ENCODE results near the gene IQGAP3. TPM values are rescaled to one million over a fixed set of nuclear protein-coding genes. Genes with fewer than 3 reads are reported as not detected.

Gene IQGAP3
- total RNA-seq, 6 donors from 2014 or later, result under 0.01 to 16.0 (median 2.2) TPM

- H3K9me3 ChIP-seq, result no peaks in the 10 kb centered on the region
- TF ChIP-seq POLR2AphosphoS5 (IDR thresholded peaks at IDR 0.05) (no peak), EP300 (IDR thresholded peaks at IDR 0.05) (no peak), POLR2A (IDR thresholded peaks at IDR 0.05) (no peak)
- TF ChIP-seq, protein P1, sequence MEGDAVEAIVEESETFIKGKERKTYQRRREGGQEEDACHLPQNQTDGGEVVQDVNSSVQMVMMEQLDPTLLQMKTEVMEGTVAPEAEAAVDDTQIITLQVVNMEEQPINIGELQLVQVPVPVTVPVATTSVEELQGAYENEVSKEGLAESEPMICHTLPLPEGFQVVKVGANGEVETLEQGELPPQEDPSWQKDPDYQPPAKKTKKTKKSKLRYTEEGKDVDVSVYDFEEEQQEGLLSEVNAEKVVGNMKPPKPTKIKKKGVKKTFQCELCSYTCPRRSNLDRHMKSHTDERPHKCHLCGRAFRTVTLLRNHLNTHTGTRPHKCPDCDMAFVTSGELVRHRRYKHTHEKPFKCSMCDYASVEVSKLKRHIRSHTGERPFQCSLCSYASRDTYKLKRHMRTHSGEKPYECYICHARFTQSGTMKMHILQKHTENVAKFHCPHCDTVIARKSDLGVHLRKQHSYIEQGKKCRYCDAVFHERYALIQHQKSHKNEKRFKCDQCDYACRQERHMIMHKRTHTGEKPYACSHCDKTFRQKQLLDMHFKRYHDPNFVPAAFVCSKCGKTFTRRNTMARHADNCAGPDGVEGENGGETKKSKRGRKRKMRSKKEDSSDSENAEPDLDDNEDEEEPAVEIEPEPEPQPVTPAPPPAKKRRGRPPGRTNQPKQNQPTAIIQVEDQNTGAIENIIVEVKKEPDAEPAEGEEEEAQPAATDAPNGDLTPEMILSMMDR (IDR thresholded peaks at IDR 0.05), result no peak
- 37 to 57% methylated on average over 6 of the region's 6 CpGs for WGBS, 2 donors
- peaks cover 0 to 12% (median 5%) of the 10 kb centered on the region in 4 donors for H3K4me1 ChIP-seq
- DNase-seq, result no peak
- H3K27ac ChIP-seq, result peak overlapping the region in 2 of 4 donors; percentile 7 to 46
- H3K36me3 ChIP-seq, result no peaks in the 10 kb centered on the region
- ATAC-seq (ENCODE audit: low FRiP score in 2 of 2), result no peak
- H3K4me3 ChIP-seq, result no peak overlapping the region
- H3K27me3 ChIP-seq, result no peaks in the 10 kb centered on the region
Observed at GRCh38 chr1:156525071-156525501, 47.3 kb downstream of the IQGAP3 start.

- DNase-seq, result no peak
- H3K4me3 ChIP-seq, result no peak overlapping the region
- WGBS, 2 donors, result 64 to 67% methylated on average over 3 of the region's 3 CpGs
- H3K36me3 ChIP-seq, result no peaks in the 10 kb centered on the region
- no peaks in the 10 kb centered on the region for H3K9me3 ChIP-seq
- no peak for ATAC-seq (ENCODE audit: low FRiP score in 2 of 2)
- no peaks in the 10 kb centered on the region for H3K27me3 ChIP-seq
- H3K4me1 ChIP-seq, result peaks cover 0 to 12% (median 5%) of the 10 kb centered on the region in 4 donors
- TF ChIP-seq POLR2A (IDR thresholded peaks at IDR 0.05) (no peak), POLR2AphosphoS5 (IDR thresholded peaks at IDR 0.05) (no peak), EP300 (IDR thresholded peaks at IDR 0.05) (no peak)
- TF ChIP-seq, protein P1 (IDR thresholded peaks at IDR 0.05), result no peak
- no peak overlapping the region for H3K27ac ChIP-seq
Observed at GRCh38 chr1:156524481-156524869, 47.9 kb downstream of the IQGAP3 start.

DNA sequence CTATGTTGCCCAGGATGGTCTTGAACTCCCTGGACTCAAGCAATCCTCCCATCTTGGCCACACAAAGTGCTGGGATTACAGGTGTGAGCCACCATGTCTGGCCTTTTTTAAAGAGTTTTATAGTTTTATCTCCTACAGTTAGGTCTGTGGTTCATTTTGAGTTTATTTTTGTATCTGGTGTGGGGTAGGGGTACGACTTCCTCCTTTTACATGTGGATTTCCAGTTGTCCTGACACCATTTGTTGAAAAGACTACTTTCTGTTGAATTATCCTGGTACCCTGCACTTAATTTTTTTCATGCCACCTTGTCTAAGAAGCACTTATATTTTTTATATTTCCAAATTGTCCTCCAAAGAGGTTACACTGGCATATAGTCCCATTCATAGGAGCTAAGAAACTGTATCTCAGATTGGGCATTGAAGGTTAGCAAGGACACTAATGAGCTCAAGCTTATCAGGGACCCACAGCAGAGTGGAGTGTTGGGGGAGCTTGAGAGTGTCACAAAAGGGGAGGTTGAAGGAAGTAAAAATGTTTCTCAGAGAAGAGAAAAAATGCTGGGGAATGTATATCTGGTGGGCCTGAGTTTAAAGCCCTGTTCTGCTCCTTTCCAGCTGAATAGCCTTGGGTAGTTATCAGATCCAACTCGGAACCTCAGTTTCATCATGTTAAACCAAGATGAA lies 48.4 kb downstream of the IQGAP3 start:
- 63 to 64% methylated on average over 2 of the region's 2 CpGs for WGBS, 2 donors
- Histone ChIP-seq H3K9me3 (no peaks in the 10 kb centered on the region), H3K4me1 (peaks cover 0 to 12% (median 5%) of the 10 kb centered on the region in 4 donors), H3K27me3 (no peaks in the 10 kb centered on the region), H3K4me3 (no peak overlapping the region), H3K27ac (no peak overlapping the region), H3K36me3 (no peaks in the 10 kb centered on the region)
- DNase-seq (no peak), ATAC-seq (ENCODE audit: low FRiP score in 2 of 2) (no peak)
- TF ChIP-seq POLR2A (IDR thresholded peaks at IDR 0.05), result no peak
- no peak for TF ChIP-seq EP300 (IDR thresholded peaks at IDR 0.05)
- TF ChIP-seq, protein P1 (IDR thresholded peaks at IDR 0.05), result no peak
- no peak for TF ChIP-seq POLR2AphosphoS5 (IDR thresholded peaks at IDR 0.05)

DNA sequence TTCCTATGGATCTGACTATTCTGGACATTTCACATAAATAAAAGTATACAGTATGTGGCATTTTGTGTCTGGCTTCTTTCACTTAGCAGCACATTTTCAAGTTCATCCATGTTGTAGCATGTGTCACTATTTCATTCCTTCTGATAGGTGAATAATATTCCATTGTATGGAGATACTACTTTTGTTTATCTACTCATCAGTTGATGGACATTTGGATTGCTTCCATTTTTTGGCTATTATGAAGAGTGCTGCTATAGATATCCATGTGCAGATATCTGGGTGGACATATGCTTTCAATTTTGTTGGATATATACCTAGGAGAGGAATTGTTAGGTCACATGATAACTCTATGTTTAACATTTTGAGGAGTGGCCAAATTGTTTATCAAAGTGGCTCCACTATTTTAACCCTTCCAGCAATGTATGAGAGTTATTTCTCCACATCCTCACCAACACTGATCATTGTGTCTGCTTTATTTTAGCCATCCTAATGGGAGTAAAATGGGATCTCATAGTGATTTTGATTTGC lies 49.9 kb downstream of the IQGAP3 start:
- no peaks in the 10 kb centered on the region for H3K9me3 ChIP-seq
- H3K4me1 ChIP-seq, result peaks cover 0 to 11% (median 2%) of the 10 kb centered on the region in 4 donors
- no peak overlapping the region for H3K27ac ChIP-seq
- DNase-seq, result no peak
- ATAC-seq (ENCODE audit: low FRiP score in 2 of 2), result no peak
- no peaks in the 10 kb centered on the region for H3K36me3 ChIP-seq
- TF ChIP-seq POLR2AphosphoS5 (IDR thresholded peaks at IDR 0.05) (no peak), POLR2A (IDR thresholded peaks at IDR 0.05) (no peak), EP300 (IDR thresholded peaks at IDR 0.05) (no peak)
- TF ChIP-seq, protein P1 (IDR thresholded peaks at IDR 0.05), result no peak
- no peak overlapping the region for H3K4me3 ChIP-seq
- no peaks in the 10 kb centered on the region for H3K27me3 ChIP-seq

DNA sequence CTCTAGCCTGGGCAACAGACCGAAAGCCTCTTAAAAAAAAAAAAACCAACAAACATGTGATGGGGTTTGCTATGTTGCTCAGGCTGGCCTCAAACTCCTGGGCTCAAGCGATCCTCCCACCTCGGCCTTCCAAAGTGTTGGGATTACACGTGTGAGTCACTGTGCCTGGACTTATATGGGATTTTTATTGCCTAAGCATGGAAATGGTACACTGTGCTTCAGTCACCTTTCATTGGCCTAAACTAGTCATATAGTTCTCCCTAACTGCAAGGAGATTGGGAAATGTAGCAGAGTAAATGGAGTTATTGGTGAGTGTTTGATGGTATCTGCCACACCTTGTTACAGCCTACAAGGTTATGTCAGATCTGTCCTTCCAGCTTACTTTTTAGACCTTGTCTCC lies 54.6 kb downstream of the IQGAP3 start:
- DNase-seq, result no peak
- 71 to 75% methylated on average over 4 of the region's 4 CpGs for WGBS, 2 donors
- H3K9me3 ChIP-seq, result no peaks in the 10 kb centered on the region

More for the DNA sequence above, 54.6 kb downstream of the IQGAP3 start:
- Histone ChIP-seq H3K36me3 (no peaks in the 10 kb centered on the region), H3K27ac (no peak overlapping the region), H3K27me3 (no peaks in the 10 kb centered on the region), H3K4me3 (no peak overlapping the region), H3K4me1 (no peaks in the 10 kb centered on the region)
- ATAC-seq (ENCODE audit: low FRiP score in 2 of 2), result no peak
- TF ChIP-seq, protein P1 (IDR thresholded peaks at IDR 0.05), result no peak
- TF ChIP-seq EP300 (IDR thresholded peaks at IDR 0.05), result no peak
- TF ChIP-seq POLR2AphosphoS5 (IDR thresholded peaks at IDR 0.05), result no peak
- TF ChIP-seq POLR2A (IDR thresholded peaks at IDR 0.05), result no peak
